ENCODE results near the gene ERGIC2. TPM values are rescaled to one million over a fixed set of nuclear protein-coding genes. Genes with fewer than 3 reads are reported as not detected.

Gene ERGIC2
- total RNA-seq, 4 donors from 2014 or later: 43.0 to 99.6 (median 50.2) TPM

DNA sequence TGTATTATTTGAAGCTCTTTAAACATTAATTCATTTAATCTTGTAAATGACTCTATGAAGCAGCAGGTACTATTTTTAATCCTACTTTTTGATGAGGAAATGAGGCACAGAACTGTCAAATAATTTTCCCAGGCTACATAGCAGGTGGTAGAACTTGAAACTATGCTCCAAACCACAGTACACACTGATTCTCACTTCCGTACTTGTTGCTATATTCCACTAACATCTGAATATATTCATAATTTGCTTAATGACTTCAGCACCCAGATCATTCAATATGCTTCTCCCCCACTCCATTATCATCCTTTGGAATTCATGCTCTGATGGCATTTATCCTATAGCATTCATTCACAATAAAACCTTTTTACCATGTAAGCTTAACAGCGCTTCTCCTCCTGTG is 4.9 kb downstream of the ERGIC2 start:
- Histone ChIP-seq H3K4me3 (no peak overlapping the region), H3K9me3 (no peaks in the 10 kb centered on the region), H3K4me1 (peaks cover 13 to 17% of the 10 kb centered on the region in 2 donors), H3K36me3 (peaks cover 0 to 3% of the 10 kb centered on the region in 2 donors), H3K27ac (no peak overlapping the region), H3K27me3 (no peaks in the 10 kb centered on the region)
- TF ChIP-seq CTCF (IDR thresholded peaks at IDR 0.05 in 4 of 5, conservative IDR thresholded peaks at IDR 0.05 in 1 of 5): no peak
- TF ChIP-seq POLR2A (IDR thresholded peaks at IDR 0.05): no peak
- no peak for ATAC-seq
- in situ Hi-C loops (cut with MboI; ENCODE audit: low sequenced_read_pairs in 4 of 4) (no loop called here), intact Hi-C loops (cut with DNase I; ENCODE audit: low total_unique reads) (no loop called here)
- no peak for DNase-seq

DNA sequence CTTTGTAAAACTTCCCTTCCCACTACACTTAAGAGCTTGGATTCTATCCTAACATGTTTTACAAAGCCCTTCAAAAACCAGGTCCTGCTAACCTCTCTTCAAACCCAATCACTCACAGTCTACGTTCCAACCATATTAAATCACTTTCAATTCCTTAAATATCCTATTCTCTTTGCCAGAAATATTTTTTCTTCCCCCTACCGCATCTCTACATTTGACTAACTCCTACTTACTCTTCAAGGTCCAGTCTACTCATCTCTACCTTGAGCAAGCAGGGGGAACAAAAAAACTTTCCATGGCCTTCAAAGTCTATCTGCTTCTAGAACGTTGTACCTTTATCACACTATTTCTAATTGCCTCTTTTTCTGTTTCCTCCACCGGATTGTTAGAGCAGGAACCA is 6.1 kb downstream of the ERGIC2 start:
- no peak for TF ChIP-seq POLR2A (IDR thresholded peaks at IDR 0.05)
- H3K27me3 ChIP-seq: no peaks in the 10 kb centered on the region
- no peak overlapping the region for H3K27ac ChIP-seq
- intact Hi-C loops (cut with DNase I; ENCODE audit: low total_unique reads) (no loop called here), in situ Hi-C loops (cut with MboI; ENCODE audit: low sequenced_read_pairs in 4 of 4) (loop anchor here in 1 of 4 donors (25.0 kb wide), 1 partner anchor 1312 kb away; the partner anchor contains the start of gene IPO8)
- H3K4me1 ChIP-seq: peaks cover 10 to 12% of the 10 kb centered on the region in 2 donors
- H3K9me3 ChIP-seq: no peaks in the 10 kb centered on the region
- no peak overlapping the region for H3K4me3 ChIP-seq
- ATAC-seq (no peak), DNase-seq (no peak)
- peaks cover 0 to 6% of the 10 kb centered on the region in 2 donors for H3K36me3 ChIP-seq

- no peak for ATAC-seq
- Histone ChIP-seq H3K9me3 (no peaks in the 10 kb centered on the region), H3K36me3 (peaks cover 0 to 9% of the 10 kb centered on the region in 2 donors), H3K27me3 (no peaks in the 10 kb centered on the region), H3K4me3 (no peak overlapping the region), H3K27ac (no peak overlapping the region), H3K4me1 (peaks cover 1 to 6% of the 10 kb centered on the region in 2 donors)
- in situ Hi-C loops (cut with MboI; ENCODE audit: low sequenced_read_pairs in 4 of 4): loop anchor here in 1 of 4 donors (25.0 kb wide), 1 partner anchor 1313 kb away; the partner anchor contains the start of gene IPO8
- DNase-seq: no peak
- intact Hi-C loops (cut with DNase I; ENCODE audit: low total_unique reads): no loop called here
- TF ChIP-seq CTCF (IDR thresholded peaks at IDR 0.05 in 4 of 5, conservative IDR thresholded peaks at IDR 0.05 in 1 of 5) (no peak), POLR2A (IDR thresholded peaks at IDR 0.05) (no peak)
Measured at GRCh38 chr12:29374012-29374411, 7.0 kb downstream of the ERGIC2 start.

DNA sequence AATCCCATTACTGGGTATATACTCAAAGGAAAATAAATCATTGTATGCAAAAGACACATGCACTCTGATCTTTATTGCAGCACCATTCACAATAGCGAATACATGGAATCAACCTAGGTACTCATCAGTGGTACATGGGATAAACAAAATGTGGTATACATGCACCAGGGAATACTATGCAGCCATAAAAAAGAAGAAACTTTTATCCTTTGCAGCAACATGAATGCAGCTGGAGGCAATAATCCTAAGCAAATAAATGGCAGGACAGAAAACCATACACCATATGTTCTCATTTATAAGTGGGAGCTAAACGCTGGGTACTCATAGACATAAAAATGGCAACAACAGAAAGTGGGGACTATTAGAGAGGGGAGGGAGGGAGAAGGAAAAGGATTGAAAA is 15.9 kb downstream of the ERGIC2 start:
- intact Hi-C loops (cut with DNase I; ENCODE audit: low total_unique reads): no loop called here
- peaks cover 5 to 34% of the 10 kb centered on the region in 2 donors for H3K36me3 ChIP-seq

DNA sequence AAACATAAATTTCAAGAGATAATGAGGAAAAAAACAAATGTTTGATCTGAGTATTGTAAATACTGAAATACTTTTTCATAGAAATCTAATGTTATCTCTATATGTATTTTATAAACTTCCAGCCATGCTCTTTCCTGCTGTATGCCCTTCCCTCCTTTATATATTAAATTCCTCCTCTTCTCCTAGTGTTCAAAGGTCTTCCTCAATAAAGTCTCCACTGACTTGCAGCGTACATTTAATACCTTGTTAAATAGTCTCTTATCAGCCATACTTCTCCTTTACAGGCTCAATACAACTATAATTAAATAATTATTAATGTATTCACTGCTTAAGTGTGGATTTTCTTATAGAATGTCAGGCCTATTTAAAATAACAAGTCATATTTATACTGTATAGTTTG is 26.0 kb downstream of the ERGIC2 start:
- H3K4me1 ChIP-seq: no peaks in the 10 kb centered on the region
- no peak for TF ChIP-seq POLR2A (IDR thresholded peaks at IDR 0.05)
- no peak for TF ChIP-seq CTCF (IDR thresholded peaks at IDR 0.05 in 4 of 5, conservative IDR thresholded peaks at IDR 0.05 in 1 of 5)
- in situ Hi-C loops (cut with MboI; ENCODE audit: low sequenced_read_pairs in 4 of 4) (loop anchor here in 1 of 4 donors (25.0 kb wide), 1 partner anchor 1332 kb away; the partner anchor contains the start of gene IPO8), intact Hi-C loops (cut with DNase I; ENCODE audit: low total_unique reads) (no loop called here)
- H3K9me3 ChIP-seq: no peaks in the 10 kb centered on the region
- no peak overlapping the region for H3K27ac ChIP-seq
- no peak for DNase-seq
- H3K36me3 ChIP-seq: peaks cover 0 to 25% of the 10 kb centered on the region in 2 donors
- no peak for ATAC-seq
- H3K27me3 ChIP-seq: no peaks in the 10 kb centered on the region
- no peak overlapping the region for H3K4me3 ChIP-seq

More for the DNA sequence above, 15.9 kb downstream of the ERGIC2 start:
- Histone ChIP-seq H3K4me1 (no peaks in the 10 kb centered on the region), H3K27me3 (no peaks in the 10 kb centered on the region), H3K4me3 (no peak overlapping the region), H3K27ac (no peak overlapping the region), H3K9me3 (no peaks in the 10 kb centered on the region)
- in situ Hi-C loops (cut with MboI; ENCODE audit: low sequenced_read_pairs in 4 of 4): loop anchor here in 1 of 4 donors (25.0 kb wide), 1 partner anchor 1322 kb away; the partner anchor contains the start of gene IPO8
- TF ChIP-seq CTCF (IDR thresholded peaks at IDR 0.05 in 4 of 5, conservative IDR thresholded peaks at IDR 0.05 in 1 of 5) (no peak), POLR2A (IDR thresholded peaks at IDR 0.05) (no peak)
- DNase-seq: no peak
- no peak for ATAC-seq

Measured in gastrocnemius medialis (tissue), 4 donors.